NB4 (cell line): Measurements from ENCODE around the gene RPL13A.
"Not testable (repeated sequence)": the region's sequence is repeated elsewhere in the genome, so short reads cannot be mapped to it uniquely, and the experiment has no call there.

ENCODE experiments used
- MYC ChIP-seq: IDR thresholded peaks from 2 replicates; pipeline ENCODE4 v1.6.1; 2011; ENCODE audit warnings: low read depth, low read length
- POLR2A ChIP-seq: IDR thresholded peaks from 2 replicates; pipeline ENCODE4 v1.6.1; 2011; ENCODE audit warnings: mild to moderate bottlenecking; ENCODE audit not compliant: insufficient read length; ENCODE audit errors: extremely low read depth
- TF ChIP-seq, protein P1 (sequence below): IDR thresholded peaks from one replicate; pipeline ENCODE4 v1.5.1; 2012; ENCODE audit warnings: low read depth, low read length
- TF ChIP-seq, protein P2 (sequence below): IDR thresholded peaks from 2 replicates; pipeline ENCODE4 v1.6.1; 2011; ENCODE audit warnings: low read depth, low read length

DNA sequence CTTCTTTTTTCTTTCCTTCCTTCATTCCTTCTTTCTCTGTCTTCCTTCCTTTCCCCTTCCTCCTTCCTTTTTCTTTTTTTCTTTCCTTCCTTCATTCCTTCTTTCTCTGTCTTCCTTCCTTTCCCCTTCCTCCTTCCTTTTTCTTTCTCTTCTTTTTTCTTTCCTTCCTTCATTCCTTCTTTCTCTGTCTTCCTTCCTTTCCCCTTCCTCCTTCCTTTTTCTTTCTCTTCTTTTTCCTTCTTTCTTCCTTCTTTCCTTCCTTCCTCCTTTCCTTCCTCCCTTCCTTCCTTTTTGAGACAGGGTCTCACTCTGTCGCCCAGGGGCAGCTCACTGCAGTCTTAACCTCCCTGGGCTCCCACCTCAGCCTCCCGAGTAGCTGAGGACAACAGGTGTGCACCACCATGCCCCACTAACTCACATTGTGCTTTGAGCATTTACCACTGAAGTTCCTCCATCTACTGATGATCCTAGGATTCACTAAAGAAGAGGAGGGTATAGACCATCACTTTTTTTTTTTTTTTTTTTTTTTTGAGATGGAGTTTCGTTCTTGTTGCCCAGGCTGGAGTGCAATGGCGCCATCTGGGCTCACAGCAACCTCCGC is 43.2 kb upstream of the RPL13A start:
- not testable (repeated sequence) for TF ChIP-seq POLR2A, MYC
- TF ChIP-seq, protein P1, sequence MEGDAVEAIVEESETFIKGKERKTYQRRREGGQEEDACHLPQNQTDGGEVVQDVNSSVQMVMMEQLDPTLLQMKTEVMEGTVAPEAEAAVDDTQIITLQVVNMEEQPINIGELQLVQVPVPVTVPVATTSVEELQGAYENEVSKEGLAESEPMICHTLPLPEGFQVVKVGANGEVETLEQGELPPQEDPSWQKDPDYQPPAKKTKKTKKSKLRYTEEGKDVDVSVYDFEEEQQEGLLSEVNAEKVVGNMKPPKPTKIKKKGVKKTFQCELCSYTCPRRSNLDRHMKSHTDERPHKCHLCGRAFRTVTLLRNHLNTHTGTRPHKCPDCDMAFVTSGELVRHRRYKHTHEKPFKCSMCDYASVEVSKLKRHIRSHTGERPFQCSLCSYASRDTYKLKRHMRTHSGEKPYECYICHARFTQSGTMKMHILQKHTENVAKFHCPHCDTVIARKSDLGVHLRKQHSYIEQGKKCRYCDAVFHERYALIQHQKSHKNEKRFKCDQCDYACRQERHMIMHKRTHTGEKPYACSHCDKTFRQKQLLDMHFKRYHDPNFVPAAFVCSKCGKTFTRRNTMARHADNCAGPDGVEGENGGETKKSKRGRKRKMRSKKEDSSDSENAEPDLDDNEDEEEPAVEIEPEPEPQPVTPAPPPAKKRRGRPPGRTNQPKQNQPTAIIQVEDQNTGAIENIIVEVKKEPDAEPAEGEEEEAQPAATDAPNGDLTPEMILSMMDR, result not testable (repeated sequence)
- TF ChIP-seq, protein P2, sequence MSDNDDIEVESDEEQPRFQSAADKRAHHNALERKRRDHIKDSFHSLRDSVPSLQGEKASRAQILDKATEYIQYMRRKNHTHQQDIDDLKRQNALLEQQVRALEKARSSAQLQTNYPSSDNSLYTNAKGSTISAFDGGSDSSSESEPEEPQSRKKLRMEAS, result not testable (repeated sequence)
